ENCODE results near the gene TEX19. TPM values are rescaled to one million over a fixed set of nuclear protein-coding genes. Genes with fewer than 3 reads are reported as not detected.

TEX19 gene, protein sequence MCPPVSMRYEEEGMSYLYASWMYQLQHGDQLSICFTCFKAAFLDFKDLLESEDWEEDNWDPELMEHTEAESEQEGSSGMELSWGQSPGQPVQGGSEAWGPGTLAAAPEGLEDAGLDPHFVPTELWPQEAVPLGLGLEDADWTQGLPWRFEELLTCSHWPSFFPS
- not detected in 2 replicates for polyA plus RNA-seq

DNA sequence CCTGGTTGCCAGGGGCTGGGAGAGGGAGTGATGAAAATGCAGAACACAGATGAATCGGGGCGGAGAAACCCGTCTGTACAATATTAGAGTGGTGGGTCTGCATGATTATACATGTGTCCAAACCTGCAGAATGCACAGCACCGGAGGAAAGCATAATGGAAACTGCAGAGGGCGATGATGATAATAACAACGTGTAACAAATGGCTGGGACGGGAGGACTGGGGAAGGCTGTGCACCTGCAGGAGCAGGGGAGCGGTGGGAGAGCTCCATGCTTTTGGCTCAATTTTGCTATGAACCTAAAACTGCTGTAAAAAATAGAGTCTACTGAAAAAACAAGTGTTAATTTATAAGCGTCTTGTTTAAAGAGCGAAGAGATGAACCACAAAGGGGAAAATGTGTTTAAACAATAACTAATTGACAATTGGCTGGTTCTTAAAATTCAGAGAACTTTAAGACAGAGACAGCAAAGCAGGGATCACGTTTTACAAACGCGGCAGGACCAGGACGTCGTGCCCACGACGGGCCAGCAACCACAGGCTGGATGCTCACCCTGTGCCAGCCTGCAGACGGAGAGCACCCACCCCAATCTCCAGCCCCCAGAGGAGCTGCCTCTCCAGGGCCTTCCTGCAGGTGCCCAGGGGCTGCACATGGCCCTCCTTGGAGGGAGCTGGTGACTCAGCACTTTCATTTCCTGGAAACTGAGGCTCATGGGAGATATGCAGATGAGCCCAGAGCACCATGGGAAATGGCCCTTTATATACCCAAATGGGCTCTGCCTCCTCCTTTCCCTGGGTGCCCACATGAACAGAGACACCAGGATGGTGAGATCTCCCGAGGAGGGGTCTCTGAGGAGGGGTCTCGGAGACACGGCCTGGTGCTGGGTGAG, at the start of gene TEX19:
TEX19 (plus strand) TSS at position 783 of the 886 bp plus-strand sequence. CDS start 2,904 bp downstream, outside the sequence.

DNA sequence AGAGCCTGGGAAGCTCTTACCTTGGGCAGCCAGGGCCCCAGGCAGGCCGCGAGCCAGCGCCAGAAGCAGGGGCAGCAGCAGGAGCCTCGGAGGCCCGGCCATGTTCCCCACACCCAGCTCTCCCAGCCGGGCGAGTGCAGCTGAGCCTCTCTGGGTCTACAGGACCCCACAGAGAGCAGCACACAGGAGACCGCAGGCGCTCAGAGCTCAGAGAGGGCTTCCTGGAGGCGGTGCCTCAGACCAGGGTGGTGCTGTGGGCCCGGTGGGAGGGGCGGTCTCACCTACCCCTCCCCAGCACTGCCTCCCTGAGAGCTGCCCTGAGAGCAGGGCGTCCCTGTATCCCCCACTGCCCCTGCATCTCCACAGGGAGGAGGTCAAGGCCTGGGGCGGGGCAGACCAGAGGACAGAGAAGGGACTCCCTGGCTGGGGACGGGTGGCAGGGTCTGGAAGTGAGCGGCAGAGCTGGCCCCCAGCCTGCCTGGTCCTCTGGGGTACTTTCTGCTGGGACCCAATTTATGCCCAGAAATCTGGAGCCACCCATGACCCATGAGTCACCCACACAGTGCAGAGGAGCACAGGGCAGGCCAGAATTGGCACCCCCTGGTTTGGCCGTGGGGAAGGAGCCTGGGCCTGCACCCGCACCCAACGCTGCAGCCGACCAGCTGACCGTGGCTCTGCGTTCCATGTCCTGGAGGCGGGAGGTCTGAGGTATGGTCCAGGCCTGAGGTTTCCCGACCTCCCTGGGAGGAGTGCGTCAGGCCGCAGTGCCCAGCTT, 41.5 kb upstream of the TEX19 start, which contains the start of gene CD7:
CD7 (minus strand) TSS at position 215 of the 775 bp plus-strand sequence; CDS start at position 102, 113 bp downstream.

DNA sequence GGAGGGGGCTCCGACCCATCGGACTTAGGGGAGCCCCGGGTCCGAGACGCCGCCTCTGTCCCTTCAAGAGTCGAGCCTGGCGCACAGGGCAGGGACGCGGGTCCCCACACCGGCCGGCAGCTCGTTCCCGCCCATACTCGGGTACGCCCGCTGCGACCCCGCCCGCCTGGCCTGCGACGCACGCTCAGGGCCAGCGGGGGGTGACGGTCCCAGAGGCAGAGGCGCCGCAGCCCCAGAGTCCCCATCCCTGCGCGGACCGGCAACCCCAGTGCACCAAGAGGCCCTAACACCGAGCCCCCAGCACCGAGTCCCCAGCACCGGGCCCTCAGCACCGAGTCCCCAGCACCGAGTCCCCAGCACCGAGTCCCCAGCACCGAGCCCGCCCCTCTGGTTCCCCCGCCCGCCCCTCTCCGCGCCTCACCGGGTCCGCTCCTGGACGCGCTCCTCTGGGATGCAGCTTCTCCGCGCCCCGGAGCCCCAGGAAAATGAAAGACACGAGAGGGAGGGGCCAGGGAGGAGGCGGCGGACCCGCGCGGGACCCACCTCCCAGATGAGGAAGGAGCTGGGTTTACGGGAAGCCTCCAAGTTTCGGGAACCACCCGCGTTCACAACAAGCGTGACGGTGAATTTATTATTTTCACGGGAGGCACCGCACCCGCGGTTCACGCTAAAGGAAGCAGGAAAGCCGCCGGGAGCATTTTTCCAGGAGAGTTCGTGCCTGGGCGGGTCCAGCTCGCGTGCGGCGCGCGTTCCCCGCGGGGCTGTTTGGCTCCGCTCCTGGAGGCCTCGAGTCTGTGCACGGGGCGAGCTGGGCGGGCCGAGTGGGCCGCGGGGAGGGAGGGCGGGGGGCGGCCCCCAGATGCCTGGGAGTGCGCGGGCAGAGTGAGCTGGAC, 25.5 kb upstream of the TEX19 start, which contains the start of gene SECTM1:
SECTM1 (minus strand) TSS at position 488 of the 893 bp plus-strand sequence. CDS start 6,526 bp downstream, outside the sequence.

DNA sequence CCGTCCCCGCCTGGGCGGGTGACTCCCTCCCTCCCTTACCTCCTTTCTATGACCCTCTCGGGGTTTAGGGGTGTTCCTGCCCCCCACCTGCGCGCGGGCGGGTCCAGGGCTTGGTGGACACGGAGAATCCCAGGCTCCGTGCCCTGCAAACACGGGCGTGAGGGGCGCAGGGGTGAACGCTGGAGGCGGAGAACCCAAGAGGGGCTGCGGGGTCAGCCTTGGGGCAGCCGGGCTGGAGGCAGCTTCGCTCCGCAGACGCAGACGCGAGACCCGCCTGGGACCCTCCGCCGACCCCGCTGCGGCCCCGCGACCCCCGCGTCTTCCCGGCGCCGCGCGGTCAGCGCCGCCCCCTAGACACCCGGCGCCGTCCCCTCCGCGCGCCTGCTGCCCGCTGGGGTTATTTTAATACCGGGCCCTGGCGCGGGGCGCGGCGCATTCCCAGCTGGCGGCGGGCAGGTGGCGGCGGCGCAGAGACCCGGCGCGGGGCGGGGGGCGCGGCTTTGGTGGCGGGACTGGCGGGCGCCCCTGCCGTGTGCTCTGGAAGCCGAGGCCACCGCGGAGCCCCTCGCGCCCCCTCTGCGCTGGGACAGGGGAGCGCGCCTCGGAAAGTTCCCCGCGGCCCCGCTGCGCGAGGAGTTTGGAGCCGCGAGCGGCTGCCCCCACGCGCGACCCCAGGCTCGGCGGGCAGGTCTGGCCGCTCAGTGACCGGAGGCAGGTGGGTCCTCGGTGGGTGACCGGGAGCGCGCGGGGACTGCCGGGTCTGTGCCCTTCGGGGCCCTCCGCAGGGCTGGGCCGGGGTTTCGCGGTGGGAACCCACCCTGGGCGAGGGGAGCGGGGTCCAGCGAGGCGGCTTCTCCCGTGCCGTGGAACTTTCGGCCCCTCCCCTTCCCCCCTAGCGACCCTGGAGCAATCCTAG, 12.5 kb downstream of the TEX19 start, which contains the start of gene UTS2R:
UTS2R (plus strand) TSS at position 433 of the 916 bp plus-strand sequence. CDS start 2,560 bp downstream, outside the sequence.

Other genes with a start within 250 kb of the TEX19 start
- 2.7 and 4.0 TPM in 2 replicates for gene CCDC57, start 146.4 kb upstream of the TEX19 start, polyA plus RNA-seq
- 0.31 TPM in 1 of 2 replicates, not detected in the other for gene SLC16A3, start 130.2 kb upstream of the TEX19 start, polyA plus RNA-seq
- 12.2 and 17.3 TPM in 2 replicates for gene CSNK1D, start 85.5 kb upstream of the TEX19 start, polyA plus RNA-seq
- not detected in 2 replicates for gene CD7, start 41.6 kb upstream of the TEX19 start, polyA plus RNA-seq
- not detected in 2 replicates for gene SECTM1, start 25.5 kb upstream of the TEX19 start, polyA plus RNA-seq
- gene UTS2R, start 12.5 kb downstream of the TEX19 start, polyA plus RNA-seq = not detected in 2 replicates
- 2.0 and 3.7 TPM in 2 replicates for gene HEXD, start 59.1 kb downstream of the TEX19 start, polyA plus RNA-seq
- 0.36 and 7.6 TPM in 2 replicates for gene OGFOD3, start 59.3 kb downstream of the TEX19 start, polyA plus RNA-seq
- gene CYBC1, start 91.5 kb downstream of the TEX19 start, polyA plus RNA-seq = 4.6 and 7.0 TPM in 2 replicates
- 42.2 and 47.7 TPM in 2 replicates for gene NARF, start 99.5 kb downstream of the TEX19 start, polyA plus RNA-seq
- 13.8 and 15.0 TPM in 2 replicates for gene FOXK2, start 160.5 kb downstream of the TEX19 start, polyA plus RNA-seq